DLD1 (cell line): ENCODE data around the gene TMEM139.
"Not testable (repeated sequence)": the region's sequence is repeated elsewhere in the genome, so short reads cannot be mapped to it uniquely, and the experiment has no call there.

ENCODE experiments used
- in situ Hi-C: cut with HindIII; loops from 2 replicates; pipeline ENCODE4 v1.10.0; 2017; ENCODE audit warnings: low sequenced_read_pairs

The TMEM139 gene

GRCh38 chr7:143257501-143257900 lies 27.3 kb upstream of the TMEM139 start:
- in situ Hi-C loops: no loop called here

GRCh38 chr7:143258831-143259230 lies 25.9 kb upstream of the TMEM139 start:
- in situ Hi-C loops: no loop called here

GRCh38 chr7:143259765-143260164 lies 25.0 kb upstream of the TMEM139 start:
- in situ Hi-C loops: no loop called here

DNA sequence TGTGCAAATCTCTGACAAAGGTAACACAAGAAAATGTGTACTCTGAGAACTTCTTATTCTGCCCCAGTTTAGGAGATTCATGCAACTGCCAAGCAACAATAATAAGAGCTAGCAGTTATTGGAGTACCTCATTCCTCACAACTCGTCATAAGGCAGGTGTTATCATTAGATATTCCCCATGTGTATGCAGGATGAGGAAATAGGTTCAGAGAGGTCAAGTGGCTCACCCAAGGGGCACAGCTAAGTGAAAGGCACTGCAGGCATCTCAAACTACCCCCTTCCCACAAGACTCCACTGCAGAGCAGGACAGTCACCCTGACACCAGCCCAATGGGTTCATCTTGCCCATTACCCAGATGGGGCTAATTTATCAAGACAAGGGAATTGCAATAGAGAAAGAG lies 22.9 kb upstream of the TMEM139 start:
- in situ Hi-C loops: no loop called here

- in situ Hi-C loops: no loop called here
These were observed 21.2 kb upstream of the TMEM139 start, which contains the start of gene GSTK1 for GRCh38 chr7:143263266-143264195. Gene GSTK1, plus strand, starts transcription at chr7:143263441. Its CDS starts 73 bp downstream, at chr7:143263514.

- in situ Hi-C loops: not testable (repeated sequence)
These were observed 20.6 kb upstream of the TMEM139 start for GRCh38 chr7:143264196-143264568.

- in situ Hi-C loops: no loop called here
These were observed 19.6 kb upstream of the TMEM139 start for GRCh38 chr7:143265017-143265693.

DNA sequence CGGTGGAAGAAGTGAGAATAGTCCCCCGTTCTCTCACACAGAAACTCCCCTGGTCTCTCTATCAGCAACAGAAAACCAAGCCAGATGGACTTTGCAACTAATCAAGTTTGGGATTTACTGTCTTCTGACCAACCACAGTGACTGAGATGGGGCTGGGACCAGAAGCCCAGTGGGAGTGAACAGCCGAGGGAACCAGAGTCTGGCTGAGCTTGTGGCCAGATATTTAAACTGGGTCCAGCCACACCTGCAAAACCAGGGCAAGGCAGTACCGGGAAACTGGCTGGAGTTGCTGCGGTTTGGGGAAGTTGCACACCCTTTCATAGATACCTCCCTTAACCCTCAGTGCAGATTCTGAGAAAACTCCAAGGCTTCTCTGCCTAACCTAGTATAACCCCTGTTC lies 15.5 kb upstream of the TMEM139 start:
- in situ Hi-C loops: no loop called here

- in situ Hi-C loops: no loop called here
These were observed 13.5 kb upstream of the TMEM139 start for GRCh38 chr7:143271240-143271639.

DNA sequence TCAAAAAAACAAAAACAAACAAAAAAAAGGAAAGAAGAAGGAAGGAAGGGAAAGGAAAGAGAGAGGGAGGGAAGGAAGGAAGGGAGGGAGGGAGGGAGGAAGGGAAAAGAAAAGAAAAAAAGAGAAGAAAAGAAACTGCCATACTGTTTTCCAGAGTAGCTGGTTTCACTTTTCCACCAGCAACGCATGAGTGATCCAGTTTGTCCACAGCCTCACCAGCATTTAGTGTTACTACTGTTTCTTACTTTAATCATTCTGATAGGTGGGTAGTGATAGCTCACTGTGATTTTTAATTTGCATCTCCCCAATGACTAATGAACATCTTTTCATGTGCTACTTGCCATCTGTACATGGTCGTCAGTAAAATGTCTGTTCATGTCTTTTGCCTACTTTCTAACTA lies 11.9 kb upstream of the TMEM139 start:
- in situ Hi-C loops: no loop called here

GRCh38 chr7:143279186-143280098 lies 5.3 kb upstream of the TMEM139 start:
- in situ Hi-C loops: no loop called here

GRCh38 chr7:143280160-143280559 lies 4.6 kb upstream of the TMEM139 start:
- in situ Hi-C loops: no loop called here

GRCh38 chr7:143280566-143280965 lies 4.2 kb upstream of the TMEM139 start:
- in situ Hi-C loops: no loop called here

DNA sequence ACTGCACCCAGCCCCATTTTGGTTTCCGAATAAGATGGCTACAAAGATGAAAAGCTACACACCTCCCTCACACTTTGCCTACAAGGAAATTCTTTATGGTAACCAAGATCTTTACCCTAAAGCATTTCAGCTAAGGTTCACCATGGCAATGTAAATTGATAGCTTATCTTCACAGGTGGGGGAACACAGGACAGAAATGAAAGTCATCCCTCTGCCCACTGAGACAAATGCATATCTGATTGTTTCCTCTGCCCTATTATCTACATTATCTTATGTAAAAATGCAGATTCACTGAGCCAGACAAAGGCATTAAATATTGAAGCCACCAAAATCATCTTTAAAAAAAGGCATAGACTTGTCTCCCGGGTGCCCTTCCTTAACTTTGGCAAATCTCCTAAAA lies 3.2 kb upstream of the TMEM139 start:
- in situ Hi-C loops: no loop called here

DNA sequence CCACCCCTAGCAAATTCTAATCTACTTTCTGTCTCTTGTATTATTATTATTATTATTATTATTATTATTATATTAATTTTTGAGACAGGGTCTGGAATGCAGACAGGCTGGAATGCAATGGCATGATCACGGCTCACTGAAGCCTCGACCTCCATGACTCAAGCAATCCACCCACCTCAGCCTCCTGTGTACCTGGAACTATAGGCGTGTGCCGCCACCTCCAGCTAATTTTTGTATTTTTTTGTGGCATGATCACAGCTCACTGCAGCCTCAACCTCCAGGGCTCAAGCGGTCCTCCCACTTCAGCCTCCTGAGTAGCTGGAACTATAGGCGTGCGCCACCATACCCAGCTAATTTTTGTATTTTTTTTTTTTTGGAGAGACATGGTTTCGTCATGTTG lies 2.6 kb upstream of the TMEM139 start:
- in situ Hi-C loops: no loop called here

DNA sequence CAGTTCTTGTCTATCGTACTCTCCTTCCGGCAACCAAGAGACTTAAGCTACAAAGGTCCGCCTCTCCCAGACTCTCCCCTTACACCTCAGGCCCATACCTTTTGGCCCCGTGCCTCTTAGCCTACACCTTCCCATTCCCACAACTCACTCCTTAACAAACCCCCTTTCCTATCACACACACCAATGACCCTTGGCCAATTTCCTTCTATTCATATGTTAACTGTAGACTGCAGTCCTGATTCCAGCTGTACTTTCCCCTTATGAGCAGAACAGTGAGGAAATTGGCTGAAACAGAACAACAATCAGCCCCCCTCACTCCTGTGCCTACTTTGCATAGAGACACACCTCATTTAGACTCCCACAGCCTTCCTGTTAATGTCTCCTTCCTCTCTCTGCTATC lies 1.4 kb upstream of the TMEM139 start:
- in situ Hi-C loops: no loop called here

DNA sequence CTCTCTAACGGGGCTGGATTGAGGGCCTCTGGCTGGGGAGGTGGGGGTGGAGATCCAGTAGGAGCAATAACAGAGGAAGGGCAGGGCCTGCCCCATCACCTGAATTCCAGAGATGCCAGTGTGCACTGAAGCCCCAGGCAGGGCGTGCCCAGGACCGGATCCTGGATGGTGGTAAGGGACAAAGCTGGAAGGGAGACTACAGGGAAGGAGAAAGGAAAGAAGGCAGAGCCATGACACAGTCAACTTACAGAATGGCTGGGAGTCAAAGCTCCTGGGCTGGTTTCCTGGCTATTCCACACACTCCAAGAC lies 666 bp downstream of the TMEM139 start:
- in situ Hi-C loops: no loop called here

GRCh38 chr7:143285806-143286521 lies 1.2 kb downstream of the TMEM139 start:
- in situ Hi-C loops: no loop called here

GRCh38 chr7:143286522-143286890 lies 1.7 kb downstream of the TMEM139 start:
- in situ Hi-C loops: no loop called here

DNA sequence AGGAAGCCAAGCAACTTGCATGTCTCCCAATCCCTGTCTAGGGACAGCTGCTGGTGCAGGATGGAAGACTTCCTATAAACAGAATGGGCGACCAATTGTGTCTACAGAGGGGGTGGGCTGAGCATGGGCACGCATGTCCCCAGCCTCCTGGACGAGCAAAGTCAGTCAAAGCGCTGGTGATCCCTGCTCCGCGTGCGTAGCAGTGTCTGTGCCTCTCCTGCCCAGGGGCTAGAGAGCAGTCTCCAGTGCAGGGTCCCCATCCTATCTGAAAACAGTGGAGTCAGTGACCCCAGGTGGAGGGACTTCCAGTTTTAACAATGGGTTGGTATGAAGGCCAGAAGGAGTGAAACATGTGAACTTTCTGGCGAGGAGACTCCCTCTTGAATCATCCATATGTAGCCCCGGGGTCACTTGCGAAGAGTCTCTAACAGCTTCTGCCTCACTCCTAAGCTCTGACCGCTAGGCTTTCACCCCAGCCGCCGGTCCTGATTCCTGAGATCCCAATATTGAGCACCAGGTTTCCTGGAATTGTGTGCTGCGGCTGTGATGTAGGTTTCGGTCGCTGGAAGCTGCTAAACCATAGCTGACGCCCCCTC lies 2.7 kb downstream of the TMEM139 start:
- in situ Hi-C loops: no loop called here
